OCI-LY7 (cell line): Measurements from ENCODE around the gene ERCC5.

Experiments used
- EZH2phosphoT487 ChIP-seq: fragments of 200-600 bp; sonication (generic); IDR thresholded peaks from 2 replicates; pipeline ENCODE4 v1.6.1; 2018; ENCODE audit warnings: low read depth, borderline replicate concordance, mild to moderate bottlenecking, mixed run types, antibody characterized with exemption, low read length, moderate library complexity, mixed read lengths
- TF ChIP-seq, protein P1 (sequence below): fragments of 200-600 bp; sonication (generic); conservative IDR thresholded peaks from 2 replicates; pipeline ENCODE4 v1.5.1; 2014; ENCODE audit warnings: mild to moderate bottlenecking, antibody characterized with exemption, low read length, moderate library complexity, mixed read lengths

DNA sequence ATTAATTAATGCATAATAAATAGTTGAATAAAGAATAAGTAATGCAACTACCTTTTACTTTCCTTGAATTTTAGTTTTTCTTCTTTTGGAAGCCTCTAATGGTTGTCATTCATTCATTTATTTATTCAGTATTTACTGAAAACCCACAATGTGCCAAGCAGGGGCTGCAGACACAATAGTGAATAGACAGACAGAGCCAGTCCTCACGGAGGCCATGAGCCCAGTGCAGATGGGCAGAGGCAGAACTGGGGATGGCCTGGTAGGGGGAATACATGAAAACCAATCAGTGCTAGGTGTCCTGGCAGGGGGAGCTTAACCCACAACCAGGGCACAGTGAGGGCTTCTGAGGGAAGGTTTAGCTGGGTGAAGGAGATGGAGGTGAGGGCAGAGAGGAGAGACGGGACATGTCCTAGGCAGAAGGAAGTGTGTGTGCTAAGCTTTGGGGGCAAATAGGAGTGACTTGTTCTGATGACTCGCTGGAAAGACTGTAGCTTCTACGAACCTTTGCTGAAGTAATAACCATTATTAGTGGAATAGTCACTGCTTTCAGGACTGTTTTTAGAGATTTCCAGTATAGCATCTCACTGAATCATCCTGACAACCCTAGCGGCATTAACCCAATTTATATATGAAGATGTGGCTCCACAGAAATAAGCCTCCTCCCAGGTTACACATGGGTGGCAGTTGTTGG, 55.9 kb downstream of the ERCC5 start:
- TF ChIP-seq, protein P1, sequence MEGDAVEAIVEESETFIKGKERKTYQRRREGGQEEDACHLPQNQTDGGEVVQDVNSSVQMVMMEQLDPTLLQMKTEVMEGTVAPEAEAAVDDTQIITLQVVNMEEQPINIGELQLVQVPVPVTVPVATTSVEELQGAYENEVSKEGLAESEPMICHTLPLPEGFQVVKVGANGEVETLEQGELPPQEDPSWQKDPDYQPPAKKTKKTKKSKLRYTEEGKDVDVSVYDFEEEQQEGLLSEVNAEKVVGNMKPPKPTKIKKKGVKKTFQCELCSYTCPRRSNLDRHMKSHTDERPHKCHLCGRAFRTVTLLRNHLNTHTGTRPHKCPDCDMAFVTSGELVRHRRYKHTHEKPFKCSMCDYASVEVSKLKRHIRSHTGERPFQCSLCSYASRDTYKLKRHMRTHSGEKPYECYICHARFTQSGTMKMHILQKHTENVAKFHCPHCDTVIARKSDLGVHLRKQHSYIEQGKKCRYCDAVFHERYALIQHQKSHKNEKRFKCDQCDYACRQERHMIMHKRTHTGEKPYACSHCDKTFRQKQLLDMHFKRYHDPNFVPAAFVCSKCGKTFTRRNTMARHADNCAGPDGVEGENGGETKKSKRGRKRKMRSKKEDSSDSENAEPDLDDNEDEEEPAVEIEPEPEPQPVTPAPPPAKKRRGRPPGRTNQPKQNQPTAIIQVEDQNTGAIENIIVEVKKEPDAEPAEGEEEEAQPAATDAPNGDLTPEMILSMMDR: no peak
- TF ChIP-seq EZH2phosphoT487: no peak
